COLO668 (cell line): Measurements from ENCODE around the gene CFAP45.
A peak's percentile ranks its signal among the peaks of the same experiment; 100 is the strongest.

ENCODE experiments used
- DNase-seq: peaks from one replicate; lab custom pipeline; 2025; ENCODE audit not compliant: unreplicated experiment; lab: John Stamatoyannopoulos, UW

CFAP45 gene

GRCh38 chr1:159924025-159924790, 24.2 kb upstream of the CFAP45 start:
- DNase-seq, result peak; percentile 38

GRCh38 chr1:159923203-159924024, 23.4 kb upstream of the CFAP45 start:
- DNase-seq, result peak; percentile 94

GRCh38 chr1:159922511-159923202, 22.7 kb upstream of the CFAP45 start:
- peak; percentile 67 for DNase-seq

- no peak for DNase-seq
Measured at GRCh38 chr1:159921700-159922504, 21.9 kb upstream of the CFAP45 start.

- DNase-seq, result no peak
Measured at GRCh38 chr1:159921251-159921650, 21.3 kb upstream of the CFAP45 start.

GRCh38 chr1:159920651-159921050, 20.7 kb upstream of the CFAP45 start:
- DNase-seq, result no peak

GRCh38 chr1:159920202-159920601, 20.2 kb upstream of the CFAP45 start:
- no peak for DNase-seq

- no peak for DNase-seq
Measured at GRCh38 chr1:159919236-159919865, 19.4 kb upstream of the CFAP45 start.

GRCh38 chr1:159918352-159919200, 18.6 kb upstream of the CFAP45 start:
- DNase-seq, result no peak

- DNase-seq, result no peak
Measured at GRCh38 chr1:159917533-159918351, 17.8 kb upstream of the CFAP45 start.

GRCh38 chr1:159916242-159917051, 16.5 kb upstream of the CFAP45 start:
- DNase-seq, result peak; percentile 51

- DNase-seq, result no peak
Measured at GRCh38 chr1:159915571-159916241, 15.7 kb upstream of the CFAP45 start.

GRCh38 chr1:159914252-159915018, 14.5 kb upstream of the CFAP45 start:
- peak; percentile 80 for DNase-seq

GRCh38 chr1:159913451-159914192, 13.7 kb upstream of the CFAP45 start:
- peak; percentile 82 for DNase-seq

GRCh38 chr1:159911326-159912070, 11.5 kb upstream of the CFAP45 start:
- DNase-seq, result no peak
